ENCODE measurements around the gene HOXB7. TPM values are rescaled to one million over a fixed set of nuclear protein-coding genes. Genes with fewer than 3 reads are reported as not detected.

The HOXB7 gene
- total RNA-seq, 4 donors from 2014 or later: 0.38 to 0.64 TPM; not detected in 2

- WGBS, 2 donors: 65 to 71% methylated on average over 1 of the region's 1 CpG
- Histone ChIP-seq H3K9me3 (no peaks in the 10 kb centered on the region), H3K4me1 (peaks cover 0 to 14% (median 4%) of the 10 kb centered on the region in 3 donors), H3K4me3 (no peak overlapping the region), H3K27me3 (peaks cover 44 to 100% (median 59%) of the 10 kb centered on the region in 4 donors), H3K36me3 (no peaks in the 10 kb centered on the region), H3K27ac (no peak overlapping the region)
- intact Hi-C loops (cut with DNase I): no loop called here
- no peak for DNase-seq
- TF ChIP-seq POLR2A (IDR thresholded peaks at IDR 0.05): no peak
- TF ChIP-seq CTCF (IDR thresholded peaks at IDR 0.05): no peak
Measured at GRCh38 chr17:48640858-48641180, 30.0 kb upstream of the HOXB7 start.

- Histone ChIP-seq H3K9me3 (no peaks in the 10 kb centered on the region), H3K4me3 (no peak overlapping the region), H3K27me3 (peaks cover 48 to 100% (median 62%) of the 10 kb centered on the region in 4 donors), H3K27ac (no peak overlapping the region), H3K36me3 (no peaks in the 10 kb centered on the region), H3K4me1 (peaks cover 0 to 14% (median 4%) of the 10 kb centered on the region in 3 donors)
- intact Hi-C loops (cut with DNase I): no loop called here
- no peak for DNase-seq
- 49 to 63% methylated on average over 5 of the region's 6 CpGs for WGBS, 2 donors
- no peak for TF ChIP-seq CTCF (IDR thresholded peaks at IDR 0.05)
- no peak for TF ChIP-seq POLR2A (IDR thresholded peaks at IDR 0.05)
Measured at GRCh38 chr17:48639982-48640857, 29.4 kb upstream of the HOXB7 start.

GRCh38 chr17:48639136-48639535, 28.3 kb upstream of the HOXB7 start:
- no peak for DNase-seq
- Histone ChIP-seq H3K4me1 (peaks cover 0 to 17% (median 4%) of the 10 kb centered on the region in 3 donors), H3K27me3 (peaks cover 54 to 100% (median 65%) of the 10 kb centered on the region in 4 donors), H3K9me3 (no peaks in the 10 kb centered on the region), H3K4me3 (no peak overlapping the region), H3K27ac (no peak overlapping the region), H3K36me3 (no peaks in the 10 kb centered on the region)
- TF ChIP-seq POLR2A (IDR thresholded peaks at IDR 0.05) (no peak), CTCF (IDR thresholded peaks at IDR 0.05) (no peak)
- WGBS, 2 donors: 36 to 41% methylated on average over 2 to 3 of the region's 5 CpGs
- intact Hi-C loops (cut with DNase I): no loop called here

- DNase-seq: no peak
- no peak overlapping the region for H3K27ac ChIP-seq
- peaks cover 62 to 100% (median 72%) of the 10 kb centered on the region in 4 donors for H3K27me3 ChIP-seq
- H3K4me3 ChIP-seq: no peak overlapping the region
- no peaks in the 10 kb centered on the region for H3K36me3 ChIP-seq
- peaks cover 0 to 28% (median 4%) of the 10 kb centered on the region in 3 donors for H3K4me1 ChIP-seq
- TF ChIP-seq CTCF (IDR thresholded peaks at IDR 0.05) (no peak), POLR2A (IDR thresholded peaks at IDR 0.05) (no peak)
- H3K9me3 ChIP-seq: no peaks in the 10 kb centered on the region
- WGBS, 2 donors: 24 to 34% methylated on average over 15 to 18 of the region's 18 CpGs
- intact Hi-C loops (cut with DNase I): no loop called here
Measured at GRCh38 chr17:48637323-48638260, 26.8 kb upstream of the HOXB7 start.
